Hepatocyte (in vitro differentiated cells): ENCODE results near the gene PRX. TPM values are rescaled to one million over a fixed set of nuclear protein-coding genes. Genes with fewer than 3 reads are reported as not detected.
"Not testable (repeated sequence)": the region's sequence is repeated elsewhere in the genome, so short reads cannot be mapped to it uniquely, and the experiment has no call there.

ENCODE experiments used
- DNase-seq: peaks from one replicate; pipeline ENCODE4 v3.0.0-alpha.2; 2016; ENCODE audit warnings: low spot score
- H2AFZ ChIP-seq: fragments of 200-600 bp; sonication (generic); 2 replicates; pipeline ENCODE4 v1.6.0; 2016; ENCODE audit warnings: antibody characterized with exemption, mild to moderate bottlenecking
- H3K27ac ChIP-seq: fragments of 200-600 bp; sonication (generic); 2 replicates; pipeline ENCODE4 v1.5.1; 2016; ENCODE audit warnings: mild to moderate bottlenecking
- H3K27me3 ChIP-seq: fragments of 200-600 bp; sonication (generic); 2 replicates; pipeline ENCODE4 v1.6.1; 2016
- H3K36me3 ChIP-seq: fragments of 200-600 bp; sonication (generic); replicated peaks from 2 replicates; pipeline ENCODE4 v1.5.1; 2016; ENCODE audit warnings: low read depth; ENCODE audit not compliant: insufficient read depth
- H3K4me1 ChIP-seq: fragments of 200-600 bp; sonication (generic); 2 replicates; pipeline ENCODE4 v1.5.1; 2016; ENCODE audit warnings: mild to moderate bottlenecking, moderate library complexity; ENCODE audit not compliant: insufficient read depth
- H3K4me2 ChIP-seq: fragments of 200-600 bp; sonication (generic); 2 replicates; pipeline ENCODE4 v1.6.0; 2016
- H3K4me3 ChIP-seq: fragments of 200-600 bp; sonication (generic); 2 replicates; pipeline ENCODE4 v1.5.1; 2016; ENCODE audit warnings: mild to moderate bottlenecking
- H3K79me2 ChIP-seq: fragments of 200-600 bp; sonication (generic); 2 replicates; pipeline ENCODE4 v1.6.0; 2017; ENCODE audit warnings: mild to moderate bottlenecking
- H3K9me2 ChIP-seq: fragments of 200-600 bp; sonication (generic); replicated peaks from 2 replicates; pipeline ENCODE4 v1.6.0; 2017; ENCODE audit warnings: mild to moderate bottlenecking; ENCODE audit not compliant: insufficient read depth
- H3K9me3 ChIP-seq: fragments of 200-600 bp; sonication (generic); 2 replicates; pipeline ENCODE4 v1.5.1; 2016; ENCODE audit warnings: low read depth, mild to moderate bottlenecking
- H4K20me1 ChIP-seq: fragments of 200-600 bp; sonication (generic); 2 replicates; pipeline ENCODE4 v1.6.0; 2016; ENCODE audit warnings: mild to moderate bottlenecking; ENCODE audit not compliant: insufficient read depth, poor library complexity, severe bottlenecking
- CTCF ChIP-seq: fragments of 200-600 bp; sonication (generic); IDR thresholded peaks from 2 replicates; pipeline ENCODE4 v1.5.1; 2016; ENCODE audit warnings: antibody characterized with exemption, mild to moderate bottlenecking; ENCODE audit not compliant: poor library complexity
- EZH2 ChIP-seq: fragments of 200-600 bp; sonication (generic); IDR thresholded peaks from 2 replicates; pipeline ENCODE4 v1.6.1; 2016; ENCODE audit warnings: antibody characterized with exemption, mild to moderate bottlenecking, borderline replicate concordance
- EZH2phosphoT487 ChIP-seq: fragments of 200-600 bp; sonication (generic); IDR thresholded peaks from one replicate; pipeline ENCODE4 v1.6.1; 2018; ENCODE audit warnings: antibody characterized with exemption, mild to moderate bottlenecking, low read depth, moderate library complexity; ENCODE audit not compliant: unreplicated experiment, severe bottlenecking
- WGBS: methylation state at CpG from one replicate; pipeline ENCODE4 v1.1.6; 2016; ENCODE audit warnings: low lambda C conversion rate; ENCODE audit errors: missing lambda C conversion rate; 5-methylcytosine and 5-hydroxymethylcytosine counted together
- polyA plus RNA-seq: library from polyadenylated mRNA; unstranded; fragments of >200 nt; fragmentation: Nextera tagmentation; extraction: Ambion mirVana; gene quantifications from 2 replicates; pipeline ENCODE4 v1.2.1, GENCODE V29; 2016
- total RNA-seq: library from RNA; depleted of rRNA; stranded (reverse); fragments of >200 nt; gene quantifications from 2 replicates; pipeline ENCODE4 v1.2.3, GENCODE V29; 2014

PRX gene
- total and polyA plus RNA-seq, 2 experiments from 2014 or later: 0.80 to 1.9 TPM

- Histone ChIP-seq H3K9me2 (no peaks in the 10 kb centered on the region), H3K27me3 (no peaks in the 10 kb centered on the region), H3K4me2 (no peak overlapping the region), H3K36me3 (no peaks in the 10 kb centered on the region), H3K4me1 (no peaks in the 10 kb centered on the region), H3K27ac (no peak overlapping the region), H3K9me3 (no peaks in the 10 kb centered on the region), H2AFZ (no peak overlapping the region), H3K4me3 (no peak overlapping the region), H3K79me2 (peaks cover 13% of the 10 kb centered on the region), H4K20me1 (no peaks in the 10 kb centered on the region)
- TF ChIP-seq EZH2phosphoT487 (no peak), EZH2 (no peak), CTCF (no peak)
- no peak for DNase-seq
- 98% methylated on average over 17 of the region's 27 CpGs for WGBS
These were observed 44.9 kb upstream of the PRX start for GRCh38 chr19:40457953-40458596.

- H2AFZ ChIP-seq: no peak overlapping the region
- WGBS: 99% methylated on average over 5 of the region's 5 CpGs
- H3K79me2 ChIP-seq: peaks cover 7% of the 10 kb centered on the region
- H4K20me1 ChIP-seq: no peaks in the 10 kb centered on the region
- DNase-seq: no peak
- no peak overlapping the region for H3K4me2 ChIP-seq
- H3K36me3 ChIP-seq: no peaks in the 10 kb centered on the region
- no peaks in the 10 kb centered on the region for H3K27me3 ChIP-seq
- H3K4me1 ChIP-seq: no peaks in the 10 kb centered on the region
- H3K27ac ChIP-seq: no peak overlapping the region
- H3K4me3 ChIP-seq: no peak overlapping the region
- no peaks in the 10 kb centered on the region for H3K9me2 ChIP-seq
- TF ChIP-seq EZH2phosphoT487 (no peak), CTCF (no peak), EZH2 (no peak)
- H3K9me3 ChIP-seq: no peaks in the 10 kb centered on the region
These were observed 43.9 kb upstream of the PRX start for GRCh38 chr19:40457048-40457447.

GRCh38 chr19:40453943-40454342, 40.8 kb upstream of the PRX start:
- 97% methylated on average over 6 of the region's 6 CpGs for WGBS
- H3K4me1 ChIP-seq, H3K79me2 ChIP-seq, H2AFZ ChIP-seq, H3K9me3 ChIP-seq, H3K4me2 ChIP-seq, H4K20me1 ChIP-seq, H3K36me3 ChIP-seq, H3K27ac ChIP-seq, DNase-seq, H3K9me2 ChIP-seq, H3K4me3 ChIP-seq, H3K27me3 ChIP-seq: not testable (repeated sequence)

- WGBS: 66% methylated on average over 5 of the region's 5 CpGs
- H3K9me2 ChIP-seq: no peaks in the 10 kb centered on the region
- H4K20me1 ChIP-seq: no peaks in the 10 kb centered on the region
- H3K4me3 ChIP-seq: no peak overlapping the region
- H3K36me3 ChIP-seq: no peaks in the 10 kb centered on the region
- H3K27me3 ChIP-seq: no peaks in the 10 kb centered on the region
- no peak overlapping the region for H3K4me2 ChIP-seq
- no peaks in the 10 kb centered on the region for H3K4me1 ChIP-seq
- H3K27ac ChIP-seq: peak overlapping the region; percentile 35
- TF ChIP-seq EZH2: no peak
- no peak for TF ChIP-seq CTCF
- no peak for TF ChIP-seq EZH2phosphoT487
- H3K9me3 ChIP-seq: no peaks in the 10 kb centered on the region
- H3K79me2 ChIP-seq: no peaks in the 10 kb centered on the region
- no peak for DNase-seq
- H2AFZ ChIP-seq: no peak overlapping the region
These were observed 40.1 kb upstream of the PRX start for GRCh38 chr19:40453151-40453735.
